Measurements from ENCODE around the gene CALHM4.

CALHM4 gene

GRCh38 chr6:116553451-116553850, at the start of gene CALHM4:
Gene CALHM4 (plus strand): TSS chr6:116553751. CDS start chr6:116553794, 43 bp downstream.
- no peak within 1 kb of the TSS for H3K27ac ChIP-seq
- DNase-seq (ENCODE audit: low read depth, low spot score): no peak
- H3K36me3 ChIP-seq (ENCODE audit: insufficient read depth, low read length): no peaks in the 10 kb centered on the region
- no peaks in the 10 kb centered on the region for H3K9me3 ChIP-seq (ENCODE audit: low read depth, low read length)
- H3K4me3 ChIP-seq: no peak within 1 kb of the TSS
- no peak within 1 kb of the TSS for H3K9ac ChIP-seq (ENCODE audit: insufficient read length)
- TF ChIP-seq EZH2 (IDR thresholded peaks at IDR 0.05): no peak
- TF ChIP-seq POLR2AphosphoS5 (IDR thresholded peaks at IDR 0.05; ENCODE audit: borderline replicate concordance, low read depth, low read length): no peak
- no peak for TF ChIP-seq FOXP2 (optimal IDR thresholded peaks at IDR 0.05; ENCODE audit: control extremely low read depth, extremely low read length, insufficient read depth)

- no peak overlapping the region for H3K27ac ChIP-seq
- H3K9ac ChIP-seq (ENCODE audit: insufficient read length): no peak overlapping the region
- H3K36me3 ChIP-seq (ENCODE audit: insufficient read depth, low read length): no peaks in the 10 kb centered on the region
- no peak overlapping the region for H3K4me3 ChIP-seq
- TF ChIP-seq EZH2 (IDR thresholded peaks at IDR 0.05): no peak
- TF ChIP-seq FOXP2 (optimal IDR thresholded peaks at IDR 0.05; ENCODE audit: control extremely low read depth, extremely low read length, insufficient read depth): no peak
- H3K9me3 ChIP-seq (ENCODE audit: low read depth, low read length): no peaks in the 10 kb centered on the region
- no peak for DNase-seq (ENCODE audit: low read depth, low spot score)
These were observed 46.2 kb upstream of the CALHM4 start for GRCh38 chr6:116507324-116507723.

GRCh38 chr6:116508527-116508926, 45.0 kb upstream of the CALHM4 start:
- Histone ChIP-seq H3K36me3 (ENCODE audit: insufficient read depth, low read length) (no peaks in the 10 kb centered on the region), H3K27ac (no peak overlapping the region), H3K4me3 (no peak overlapping the region), H3K9me3 (ENCODE audit: low read depth, low read length) (no peaks in the 10 kb centered on the region), H3K9ac (ENCODE audit: insufficient read length) (no peak overlapping the region)
- no peak for DNase-seq (ENCODE audit: low read depth, low spot score)
- TF ChIP-seq EZH2 (IDR thresholded peaks at IDR 0.05): no peak
- no peak for TF ChIP-seq FOXP2 (optimal IDR thresholded peaks at IDR 0.05; ENCODE audit: control extremely low read depth, extremely low read length, insufficient read depth)
- TF ChIP-seq POLR2AphosphoS5 (IDR thresholded peaks at IDR 0.05; ENCODE audit: borderline replicate concordance, low read depth, low read length): no peak

GRCh38 chr6:116511424-116512110, 42.0 kb upstream of the CALHM4 start, which contains the start of gene CALHM5:
Gene CALHM5 (plus strand): TSS chr6:116511639. CDS start chr6:116511697, 58 bp downstream.
- Histone ChIP-seq H3K36me3 (ENCODE audit: insufficient read depth, low read length) (no peaks in the 10 kb centered on the region), H3K9ac (ENCODE audit: insufficient read length) (no peak within 1 kb of the TSS), H3K4me3 (peak within 1 kb of the TSS; percentile 45; the same call in 1 of the 2 replicates), H3K27ac (peak within 1 kb of the TSS; percentile 0; the same call in 1 of the 2 replicates), H3K9me3 (ENCODE audit: low read depth, low read length) (no peaks in the 10 kb centered on the region)
- no peak for DNase-seq (ENCODE audit: low read depth, low spot score)
- no peak for TF ChIP-seq POLR2AphosphoS5 (IDR thresholded peaks at IDR 0.05; ENCODE audit: borderline replicate concordance, low read depth, low read length)
- TF ChIP-seq EZH2 (IDR thresholded peaks at IDR 0.05): no peak
- TF ChIP-seq FOXP2 (optimal IDR thresholded peaks at IDR 0.05; ENCODE audit: control extremely low read depth, extremely low read length, insufficient read depth): no peak

GRCh38 chr6:116512111-116512559, 41.4 kb upstream of the CALHM4 start:
- DNase-seq (ENCODE audit: low read depth, low spot score): no peak
- H3K4me3 ChIP-seq: peak overlapping the region; percentile 45; the same call in 1 of the 2 replicates
- peak overlapping the region; percentile 0; the same call in 1 of the 2 replicates for H3K27ac ChIP-seq
- H3K9ac ChIP-seq (ENCODE audit: insufficient read length): no peak overlapping the region
- TF ChIP-seq POLR2AphosphoS5 (IDR thresholded peaks at IDR 0.05; ENCODE audit: borderline replicate concordance, low read depth, low read length) (no peak), EZH2 (IDR thresholded peaks at IDR 0.05) (no peak), FOXP2 (optimal IDR thresholded peaks at IDR 0.05; ENCODE audit: control extremely low read depth, extremely low read length, insufficient read depth) (no peak)
- no peaks in the 10 kb centered on the region for H3K9me3 ChIP-seq (ENCODE audit: low read depth, low read length)
- no peaks in the 10 kb centered on the region for H3K36me3 ChIP-seq (ENCODE audit: insufficient read depth, low read length)

- no peak for DNase-seq (ENCODE audit: low read depth, low spot score)
- Histone ChIP-seq H3K9me3 (ENCODE audit: low read depth, low read length) (no peaks in the 10 kb centered on the region), H3K4me3 (no peak overlapping the region), H3K27ac (no peak overlapping the region), H3K36me3 (ENCODE audit: insufficient read depth, low read length) (no peaks in the 10 kb centered on the region), H3K9ac (ENCODE audit: insufficient read length) (no peak overlapping the region)
- TF ChIP-seq FOXP2 (optimal IDR thresholded peaks at IDR 0.05; ENCODE audit: control extremely low read depth, extremely low read length, insufficient read depth): no peak
- TF ChIP-seq EZH2 (IDR thresholded peaks at IDR 0.05): no peak
- no peak; the same call in 1 of the 2 replicates for TF ChIP-seq POLR2AphosphoS5 (IDR thresholded peaks at IDR 0.05; ENCODE audit: borderline replicate concordance, low read depth, low read length)
These were observed 40.8 kb upstream of the CALHM4 start for GRCh38 chr6:116512734-116513133.

GRCh38 chr6:116513224-116513875, 40.2 kb upstream of the CALHM4 start:
- no peak for DNase-seq (ENCODE audit: low read depth, low spot score)
- no peak overlapping the region for H3K9ac ChIP-seq (ENCODE audit: insufficient read length)
- H3K27ac ChIP-seq: no peak overlapping the region
- H3K36me3 ChIP-seq (ENCODE audit: insufficient read depth, low read length): no peaks in the 10 kb centered on the region
- TF ChIP-seq FOXP2 (optimal IDR thresholded peaks at IDR 0.05; ENCODE audit: control extremely low read depth, extremely low read length, insufficient read depth): no peak
- no peak for TF ChIP-seq POLR2AphosphoS5 (IDR thresholded peaks at IDR 0.05; ENCODE audit: borderline replicate concordance, low read depth, low read length)
- no peak for TF ChIP-seq EZH2 (IDR thresholded peaks at IDR 0.05)
- H3K9me3 ChIP-seq (ENCODE audit: low read depth, low read length): no peaks in the 10 kb centered on the region
- no peak overlapping the region for H3K4me3 ChIP-seq

- no peak overlapping the region for H3K4me3 ChIP-seq
- H3K9me3 ChIP-seq (ENCODE audit: low read depth, low read length): no peaks in the 10 kb centered on the region
- no peaks in the 10 kb centered on the region for H3K36me3 ChIP-seq (ENCODE audit: insufficient read depth, low read length)
- DNase-seq (ENCODE audit: low read depth, low spot score): no peak
- TF ChIP-seq EZH2 (IDR thresholded peaks at IDR 0.05) (no peak), FOXP2 (optimal IDR thresholded peaks at IDR 0.05; ENCODE audit: control extremely low read depth, extremely low read length, insufficient read depth) (no peak), POLR2AphosphoS5 (IDR thresholded peaks at IDR 0.05; ENCODE audit: borderline replicate concordance, low read depth, low read length) (no peak)
- no peak overlapping the region for H3K9ac ChIP-seq (ENCODE audit: insufficient read length)
- no peak overlapping the region for H3K27ac ChIP-seq
These were observed 39.4 kb upstream of the CALHM4 start for GRCh38 chr6:116514111-116514510.
